ENCODE data around the gene FAM118B.

DNA sequence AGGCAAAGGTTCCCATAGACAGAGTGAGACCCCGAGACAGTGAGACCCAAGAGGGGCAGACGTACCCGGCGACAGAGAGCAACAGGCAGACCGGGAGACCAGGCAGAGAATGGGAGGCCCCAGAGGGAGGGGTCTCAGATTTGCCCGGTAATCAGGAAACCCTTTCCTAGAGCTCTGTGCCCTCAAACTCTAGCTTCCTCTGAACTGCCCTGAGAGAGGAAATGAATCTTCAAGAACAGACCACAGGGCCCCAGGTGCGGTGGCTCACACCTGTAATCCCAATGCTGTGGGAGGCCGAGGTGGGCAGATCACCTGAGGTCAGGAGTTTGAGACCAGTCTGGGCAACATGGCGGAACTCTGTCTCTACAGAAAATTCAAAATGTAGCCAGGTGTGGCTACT lies 47.8 kb upstream of the FAM118B start:
- TF ChIP-seq POLR2A (IDR thresholded peaks at IDR 0.05; ENCODE audit: low read depth, low read length) (no peak), CTCF (conservative IDR thresholded peaks at IDR 0.05; ENCODE audit: low read depth, low read length) (no peak), NFE2L2 (IDR thresholded peaks at IDR 0.05; ENCODE audit: low read depth, low read length) (no peak), RCOR1 (IDR thresholded peaks at IDR 0.05; ENCODE audit: insufficient replicate concordance, low read length) (no peak), CEBPB (IDR thresholded peaks at IDR 0.05; ENCODE audit: low read depth, low read length) (no peak), USF2 (IDR thresholded peaks at IDR 0.05; ENCODE audit: low read depth, low read length) (no peak), RAD21 (IDR thresholded peaks at IDR 0.05; ENCODE audit: low read length) (no peak), ELK1 (IDR thresholded peaks at IDR 0.05; ENCODE audit: borderline replicate concordance, low read depth, low read length) (no peak), BHLHE40 (IDR thresholded peaks at IDR 0.05; ENCODE audit: low read depth, low read length) (no peak), RFX5 (IDR thresholded peaks at IDR 0.05; ENCODE audit: low read depth, low read length) (no peak), CHD1 (IDR thresholded peaks at IDR 0.05; ENCODE audit: low read depth, low read length) (no peak), MAFK (IDR thresholded peaks at IDR 0.05; ENCODE audit: low read depth, low read length) (no peak), SMC3 (IDR thresholded peaks at IDR 0.05; ENCODE audit: low read depth, low read length) (no peak), MAZ (IDR thresholded peaks at IDR 0.05; ENCODE audit: borderline replicate concordance, low read depth, low read length) (no peak)
